DND-41 (cell line): ENCODE data around the gene GRAMD4.

Experiments
- CTCF ChIP-seq: IDR thresholded peaks from 2 replicates; pipeline ENCODE4 v1.5.1; 2012; ENCODE audit warnings: borderline replicate concordance, low read length, moderate library complexity, mild to moderate bottlenecking; ENCODE audit not compliant: poor library complexity, severe bottlenecking; ENCODE audit errors: extremely low read depth
- EZH2 ChIP-seq: IDR thresholded peaks from 3 replicates; pipeline ENCODE4 v1.6.1; 2012; ENCODE audit warnings: borderline replicate concordance, low read depth, mild to moderate bottlenecking, moderate library complexity, low read length, inconsistent platforms; ENCODE audit not compliant: severe bottlenecking

GRCh38 chr22:46578251-46578823 is 41.8 kb upstream of the GRAMD4 start:
- TF ChIP-seq CTCF (no peak), EZH2 (no peak)
